Measurements from ENCODE around the gene SCUBE2.

GRCh38 chr11:9094420-9094819 lies 3.0 kb upstream of the SCUBE2 start:
- TF ChIP-seq CTCF (IDR thresholded peaks at IDR 0.05; ENCODE audit: insufficient read depth, low read length, poor library complexity, severe bottlenecking) (no peak), EZH2phosphoT487 (conservative IDR thresholded peaks at IDR 0.05; ENCODE audit: low read length) (no peak)
